K562 (cell line): Measurements from ENCODE around the gene PNISR. TPM values are rescaled to one million over a fixed set of nuclear protein-coding genes. Genes with fewer than 3 reads are reported as not detected.

Source experiments
- CXXC5 ChIP-seq: fragments of 250-450 bp; sonication (Bioruptor Pico); IDR thresholded peaks from 2 replicates; pipeline ENCODE4 v1.8.0; 2022; ENCODE audit warnings: inconsistent platforms, mild to moderate bottlenecking, moderate library complexity
- ELF2 ChIP-seq: fragments of 250-450 bp; sonication (Bioruptor Pico); IDR thresholded peaks from 2 replicates; pipeline ENCODE4 v1.5.0; 2021; ENCODE audit warnings: mild to moderate bottlenecking
- ESRRA ChIP-seq: fragments of 450-650 bp; IDR thresholded peaks from 2 replicates; pipeline ENCODE4 v1.6.1; 2014; ENCODE audit warnings: low read depth, mild to moderate bottlenecking, moderate library complexity, borderline replicate concordance
- KDM2B ChIP-seq: fragments of 250-450 bp; sonication (Bioruptor Pico); IDR thresholded peaks from 2 replicates; pipeline ENCODE4 v1.8.0; 2021; ENCODE audit warnings: mild to moderate bottlenecking, moderate library complexity
- POLR2B ChIP-seq: fragments of 450-650 bp; IDR thresholded peaks from 2 replicates; pipeline ENCODE4 v1.6.1; 2018; ENCODE audit warnings: low read depth; ENCODE audit not compliant: partially characterized antibody
- SIX5 ChIP-seq, 2 experiments: IDR thresholded peaks; 2 replicates each; pipeline ENCODE4 v1.6.1; 2011; ENCODE audit warnings: low read length in 2 of 2, borderline replicate concordance in 1 of 2, low read depth in 1 of 2, mild to moderate bottlenecking in 1 of 2, moderate library complexity in 1 of 2; ENCODE audit not compliant: insufficient read depth in 1 of 2
- SMAD3 ChIP-seq: fragments of 450-650 bp; formaldehyde crosslinking; conservative IDR thresholded peaks from 2 replicates; pipeline ENCODE4 v1.4.0; 2020; ENCODE audit warnings: mild to moderate bottlenecking
- TBP ChIP-seq: optimal IDR thresholded peaks from 2 replicates; pipeline ENCODE3; 2011; ENCODE audit warnings: low read depth, low read length, improper control_type of control experiment
- UBTF ChIP-seq, 2 experiments: IDR thresholded peaks; 2 replicates each; pipeline ENCODE4 v1.6.1; 2012; ENCODE audit warnings: improper control_type of control experiment in 2 of 2, low read depth in 2 of 2, low read length in 2 of 2, borderline replicate concordance in 1 of 2
- ZBTB1 ChIP-seq: sonication (generic); formaldehyde crosslinking; IDR thresholded peaks from 2 replicates; pipeline ENCODE4 v1.8.1; 2023; ENCODE audit warnings: missing genetic modification reagents, low read depth, mild to moderate bottlenecking, borderline replicate concordance
- ZNF24 ChIP-seq: fragments of 450-650 bp; IDR thresholded peaks from 2 replicates; pipeline ENCODE4 v1.6.1; 2016
- ZNF639 ChIP-seq, 2 experiments: fragments of 200-800 bp in 1 of 2; sonication (Bioruptor generic) in 1 of 2; sonication (generic) in 1 of 2; formaldehyde crosslinking in 1 of 2; IDR thresholded peaks in 1 of 2; conservative IDR thresholded peaks in 1 of 2; 2 replicates each; pipeline versions ENCODE4 v1.5.0 to v1.6.1; 2016 to 2020; ENCODE audit warnings: missing compliant biosample characterization in 1 of 2, missing genetic modification characterization in 1 of 2, missing genetic modification reagents in 1 of 2
- polyA plus RNA-seq, 8 experiments: library from polyadenylated mRNA; depleted of rRNA in 4 of 8; stranded (reverse) in 5 of 8; unstranded in 3 of 8; fragments of >200 nt; fragmentation: Nextera tagmentation in 2 of 8; fragmentation: Illumina TruSeq in 1 of 8; extraction: Ambion mirVana in 2 of 8; extraction: Trizol in 1 of 8; gene quantifications; 2 replicates each; pipeline versions ENCODE4 v1.2.1 to v1.2.3, GENCODE V29; 2011 to 2014; ENCODE audit warnings: inconsistent platforms in 1 of 8, missing spikeins in 1 of 8
- total RNA-seq, 7 experiments: library from RNA; depleted of rRNA in 6 of 7; stranded (reverse); fragments of >200 nt in 6 of 7; fragmentation: Illumina TruSeq in 2 of 7; extraction: Trizol in 2 of 7; gene quantifications; 2 replicates each; pipeline versions ENCODE4 v1.2.1 to v1.2.3, GENCODE V29; 2011 to 2021; ENCODE audit warnings: low replicate concordance in 1 of 7
- TF ChIP-seq, protein P1 (sequence below): sonication (generic); formaldehyde crosslinking; IDR thresholded peaks from 2 replicates; pipeline ENCODE4 v1.8.1; 2023; ENCODE audit warnings: mild to moderate bottlenecking, missing genetic modification reagents, moderate library complexity
- TF ChIP-seq, protein P2 (sequence below): fragments of 200-800 bp; sonication (Bioruptor generic); IDR thresholded peaks from 2 replicates; pipeline ENCODE4 v1.6.1; 2017; ENCODE audit warnings: missing genetic modification characterization, missing compliant biosample characterization
- TF ChIP-seq, protein P3 (sequence below): fragments of 450-650 bp; IDR thresholded peaks from 2 replicates; pipeline ENCODE4 v1.6.1; 2017; ENCODE audit warnings: mild to moderate bottlenecking, moderate library complexity
- TF ChIP-seq, protein P4 (sequence below): sonication (generic); formaldehyde crosslinking; IDR thresholded peaks from 2 replicates; pipeline ENCODE4 v1.8.0; 2022; ENCODE audit warnings: missing genetic modification reagents, mild to moderate bottlenecking, borderline replicate concordance

The PNISR gene
- total and polyA plus RNA-seq, 9 of the 15 experiments (the other 6 are each of a cell fraction or from before 2014, with no cell fraction given): 97.4 to 206 (median 131) TPM

DNA sequence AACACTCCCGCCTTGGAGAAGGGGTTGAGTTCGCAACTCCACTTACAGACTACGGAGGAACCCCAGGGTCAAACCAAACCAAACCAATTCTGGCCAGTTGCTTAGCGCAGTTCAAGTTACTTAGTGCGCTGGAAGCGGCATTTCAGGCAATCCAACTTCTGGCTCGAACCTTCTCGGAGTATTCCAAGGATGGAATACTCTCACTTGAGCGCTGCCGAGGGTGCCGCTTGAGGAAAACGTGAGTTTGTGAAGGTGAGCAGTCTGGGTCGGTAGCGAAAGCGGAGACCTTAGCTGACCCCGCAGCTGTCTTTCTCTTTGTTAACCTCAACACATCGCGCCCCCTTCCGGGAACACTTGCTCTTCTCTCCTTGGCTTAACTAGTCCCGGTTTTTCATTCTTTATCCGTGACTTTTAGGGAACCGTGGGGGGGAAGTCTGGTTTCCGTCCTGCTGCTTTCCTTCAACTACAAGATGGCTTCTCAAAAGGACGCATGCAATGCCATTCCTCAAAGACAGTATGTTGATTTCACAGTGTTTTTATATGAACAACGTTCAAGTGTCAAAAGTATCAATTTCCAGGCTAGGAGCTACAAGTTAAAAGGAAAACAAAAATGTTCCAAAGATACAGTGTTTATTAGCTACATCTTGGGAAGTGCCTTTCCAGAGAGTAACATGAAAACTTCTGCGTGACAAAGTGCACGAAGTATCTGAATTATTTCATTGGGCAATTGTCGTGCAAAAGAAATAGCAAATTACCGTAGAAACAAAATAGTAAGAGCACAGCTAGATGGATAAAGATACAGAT is 741 bp upstream of the PNISR start (continued):
- TF ChIP-seq UBTF (IDR thresholded peaks at IDR 0.05; ENCODE audit: borderline replicate concordance in 1 of 2, low read depth in 2 of 2, low read length in 2 of 2) (0 out of 4 replicates have a peak, but pooled peaks of 1 of the 2 experiments have one; percentile 34), SIX5 (IDR thresholded peaks at IDR 0.05; ENCODE audit: borderline replicate concordance in 1 of 2, insufficient read depth in 1 of 2, low read depth in 1 of 2, low read length in 2 of 2) (no peak), ZBTB1 (peak; percentile 50; the same call in 1 of the 2 replicates), CXXC5 (CRISPR knock-in tag) (peak; percentile 0; the same call in 1 of the 2 replicates), ZNF24 (0 out of 2 replicates have a peak, but pooled peaks have one; percentile 41), ESRRA (peak; percentile 93), TBP (peak; percentile 64), ELF2 (CRISPR knock-in tag) (no peak), KDM2B (CRISPR knock-in tag) (no peak), ZNF639 (CRISPR knock-in tag; conservative IDR thresholded peaks at IDR 0.05 in 1 of 2, IDR thresholded peaks at IDR 0.05 in 1 of 2) (no peak), POLR2B (no peak), SMAD3 (CRISPR knock-in tag) (0 out of 2 replicates have a peak, but pooled peaks have one; percentile 20)
- TF ChIP-seq, protein P1, sequence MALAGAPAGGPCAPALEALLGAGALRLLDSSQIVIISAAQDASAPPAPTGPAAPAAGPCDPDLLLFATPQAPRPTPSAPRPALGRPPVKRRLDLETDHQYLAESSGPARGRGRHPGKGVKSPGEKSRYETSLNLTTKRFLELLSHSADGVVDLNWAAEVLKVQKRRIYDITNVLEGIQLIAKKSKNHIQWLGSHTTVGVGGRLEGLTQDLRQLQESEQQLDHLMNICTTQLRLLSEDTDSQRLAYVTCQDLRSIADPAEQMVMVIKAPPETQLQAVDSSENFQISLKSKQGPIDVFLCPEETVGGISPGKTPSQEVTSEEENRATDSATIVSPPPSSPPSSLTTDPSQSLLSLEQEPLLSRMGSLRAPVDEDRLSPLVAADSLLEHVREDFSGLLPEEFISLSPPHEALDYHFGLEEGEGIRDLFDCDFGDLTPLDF: peak; percentile 57; the same call in 1 of the 2 replicates
- TF ChIP-seq, protein P2, sequence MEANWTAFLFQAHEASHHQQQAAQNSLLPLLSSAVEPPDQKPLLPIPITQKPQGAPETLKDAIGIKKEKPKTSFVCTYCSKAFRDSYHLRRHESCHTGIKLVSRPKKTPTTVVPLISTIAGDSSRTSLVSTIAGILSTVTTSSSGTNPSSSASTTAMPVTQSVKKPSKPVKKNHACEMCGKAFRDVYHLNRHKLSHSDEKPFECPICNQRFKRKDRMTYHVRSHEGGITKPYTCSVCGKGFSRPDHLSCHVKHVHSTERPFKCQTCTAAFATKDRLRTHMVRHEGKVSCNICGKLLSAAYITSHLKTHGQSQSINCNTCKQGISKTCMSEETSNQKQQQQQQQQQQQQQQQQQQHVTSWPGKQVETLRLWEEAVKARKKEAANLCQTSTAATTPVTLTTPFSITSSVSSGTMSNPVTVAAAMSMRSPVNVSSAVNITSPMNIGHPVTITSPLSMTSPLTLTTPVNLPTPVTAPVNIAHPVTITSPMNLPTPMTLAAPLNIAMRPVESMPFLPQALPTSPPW: peak; percentile 36; the same call in 1 of the 2 replicates
- TF ChIP-seq, protein P3, sequence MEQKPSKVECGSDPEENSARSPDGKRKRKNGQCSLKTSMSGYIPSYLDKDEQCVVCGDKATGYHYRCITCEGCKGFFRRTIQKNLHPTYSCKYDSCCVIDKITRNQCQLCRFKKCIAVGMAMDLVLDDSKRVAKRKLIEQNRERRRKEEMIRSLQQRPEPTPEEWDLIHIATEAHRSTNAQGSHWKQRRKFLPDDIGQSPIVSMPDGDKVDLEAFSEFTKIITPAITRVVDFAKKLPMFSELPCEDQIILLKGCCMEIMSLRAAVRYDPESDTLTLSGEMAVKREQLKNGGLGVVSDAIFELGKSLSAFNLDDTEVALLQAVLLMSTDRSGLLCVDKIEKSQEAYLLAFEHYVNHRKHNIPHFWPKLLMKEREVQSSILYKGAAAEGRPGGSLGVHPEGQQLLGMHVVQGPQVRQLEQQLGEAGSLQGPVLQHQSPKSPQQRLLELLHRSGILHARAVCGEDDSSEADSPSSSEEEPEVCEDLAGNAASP: peak; percentile 99
- TF ChIP-seq, protein P4, sequence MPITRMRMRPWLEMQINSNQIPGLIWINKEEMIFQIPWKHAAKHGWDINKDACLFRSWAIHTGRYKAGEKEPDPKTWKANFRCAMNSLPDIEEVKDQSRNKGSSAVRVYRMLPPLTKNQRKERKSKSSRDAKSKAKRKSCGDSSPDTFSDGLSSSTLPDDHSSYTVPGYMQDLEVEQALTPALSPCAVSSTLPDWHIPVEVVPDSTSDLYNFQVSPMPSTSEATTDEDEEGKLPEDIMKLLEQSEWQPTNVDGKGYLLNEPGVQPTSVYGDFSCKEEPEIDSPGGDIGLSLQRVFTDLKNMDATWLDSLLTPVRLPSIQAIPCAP (CRISPR knock-in tag): no peak
